Measurements from ENCODE around the gene GNAL. TPM values are rescaled to one million over a fixed set of nuclear protein-coding genes. Genes with fewer than 3 reads are reported as not detected.

Gene GNAL
- total RNA-seq, 4 donors from 2014 or later, result 13.3 to 22.0 (median 19.9) TPM

DNA sequence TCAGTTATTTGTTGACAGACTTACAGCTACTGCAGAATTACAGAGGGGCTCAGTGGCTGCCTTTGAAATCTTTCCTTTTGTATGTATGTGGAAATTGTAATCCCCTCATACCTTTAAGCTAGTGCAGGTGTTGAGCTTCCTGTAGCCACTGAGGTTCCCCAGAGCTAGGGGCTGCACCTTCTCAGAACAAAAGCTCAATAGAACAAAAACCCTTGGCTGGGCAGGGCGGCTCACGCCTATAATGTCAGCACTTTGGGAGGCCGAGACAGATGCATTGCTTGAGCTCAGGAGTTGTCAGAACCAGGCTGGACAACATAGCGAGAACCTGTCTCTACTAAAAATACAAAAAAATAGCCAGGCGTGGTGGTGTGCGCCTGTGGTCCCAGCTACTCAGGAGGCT is 120.8 kb downstream of the GNAL start:
- no peak overlapping the region for H3K4me3 ChIP-seq
- no peak for DNase-seq (ENCODE audit: extremely low spot score)
- no peaks in the 10 kb centered on the region for H3K27me3 ChIP-seq
- no peaks in the 10 kb centered on the region for H3K9me3 ChIP-seq
- WGBS, result 96% methylated on average over 5 of the region's 6 CpGs
- no peak overlapping the region for H3K27ac ChIP-seq (replicated peaks in 1 of 4)
- TF ChIP-seq POLR2A (IDR thresholded peaks at IDR 0.05; ENCODE audit: low read depth) (no peak), POLR2AphosphoS5 (IDR thresholded peaks at IDR 0.05) (no peak), EP300 (IDR thresholded peaks at IDR 0.05) (no peak)
- TF ChIP-seq, protein P1, sequence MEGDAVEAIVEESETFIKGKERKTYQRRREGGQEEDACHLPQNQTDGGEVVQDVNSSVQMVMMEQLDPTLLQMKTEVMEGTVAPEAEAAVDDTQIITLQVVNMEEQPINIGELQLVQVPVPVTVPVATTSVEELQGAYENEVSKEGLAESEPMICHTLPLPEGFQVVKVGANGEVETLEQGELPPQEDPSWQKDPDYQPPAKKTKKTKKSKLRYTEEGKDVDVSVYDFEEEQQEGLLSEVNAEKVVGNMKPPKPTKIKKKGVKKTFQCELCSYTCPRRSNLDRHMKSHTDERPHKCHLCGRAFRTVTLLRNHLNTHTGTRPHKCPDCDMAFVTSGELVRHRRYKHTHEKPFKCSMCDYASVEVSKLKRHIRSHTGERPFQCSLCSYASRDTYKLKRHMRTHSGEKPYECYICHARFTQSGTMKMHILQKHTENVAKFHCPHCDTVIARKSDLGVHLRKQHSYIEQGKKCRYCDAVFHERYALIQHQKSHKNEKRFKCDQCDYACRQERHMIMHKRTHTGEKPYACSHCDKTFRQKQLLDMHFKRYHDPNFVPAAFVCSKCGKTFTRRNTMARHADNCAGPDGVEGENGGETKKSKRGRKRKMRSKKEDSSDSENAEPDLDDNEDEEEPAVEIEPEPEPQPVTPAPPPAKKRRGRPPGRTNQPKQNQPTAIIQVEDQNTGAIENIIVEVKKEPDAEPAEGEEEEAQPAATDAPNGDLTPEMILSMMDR (IDR thresholded peaks at IDR 0.05), result no peak
- intact Hi-C loops (cut with DNase I), result no loop called here
- peaks cover 0 to 4% (median 0%) of the 10 kb centered on the region in 4 donors for H3K4me1 ChIP-seq
- no peaks in the 10 kb centered on the region for H3K36me3 ChIP-seq

DNA sequence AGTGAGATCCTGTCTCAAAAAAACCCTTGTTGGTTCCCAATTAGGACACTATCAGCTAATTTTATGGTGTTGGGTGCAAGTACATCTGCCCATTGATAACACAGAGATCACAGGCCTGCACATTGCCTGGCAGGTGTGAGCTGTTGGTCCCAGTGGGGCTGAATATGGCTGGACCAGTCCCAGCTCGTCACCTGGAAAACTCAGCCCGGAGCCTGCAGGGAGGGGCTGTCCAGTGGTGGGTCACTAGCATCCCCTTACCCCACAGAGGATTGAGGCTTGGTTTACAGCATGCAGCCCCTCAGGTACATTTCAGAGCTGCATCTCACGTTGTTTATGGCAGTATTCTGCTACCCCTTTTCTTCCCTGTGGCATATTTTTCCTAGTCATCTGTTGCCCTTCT is 121.3 kb downstream of the GNAL start:
- Histone ChIP-seq H3K9me3 (no peaks in the 10 kb centered on the region), H3K27me3 (no peaks in the 10 kb centered on the region), H3K36me3 (no peaks in the 10 kb centered on the region), H3K27ac (replicated peaks in 1 of 4) (no peak overlapping the region), H3K4me3 (no peak overlapping the region), H3K4me1 (peaks cover 0 to 4% (median 0%) of the 10 kb centered on the region in 4 donors)
- intact Hi-C loops (cut with DNase I), result no loop called here
- TF ChIP-seq POLR2A (IDR thresholded peaks at IDR 0.05; ENCODE audit: low read depth), result no peak
- TF ChIP-seq EP300 (IDR thresholded peaks at IDR 0.05), result no peak
- TF ChIP-seq, protein P1 (IDR thresholded peaks at IDR 0.05), result no peak
- TF ChIP-seq POLR2AphosphoS5 (IDR thresholded peaks at IDR 0.05), result no peak
- WGBS, result 89% methylated on average over 2 of the region's 3 CpGs
- DNase-seq (ENCODE audit: extremely low spot score), result no peak

DNA sequence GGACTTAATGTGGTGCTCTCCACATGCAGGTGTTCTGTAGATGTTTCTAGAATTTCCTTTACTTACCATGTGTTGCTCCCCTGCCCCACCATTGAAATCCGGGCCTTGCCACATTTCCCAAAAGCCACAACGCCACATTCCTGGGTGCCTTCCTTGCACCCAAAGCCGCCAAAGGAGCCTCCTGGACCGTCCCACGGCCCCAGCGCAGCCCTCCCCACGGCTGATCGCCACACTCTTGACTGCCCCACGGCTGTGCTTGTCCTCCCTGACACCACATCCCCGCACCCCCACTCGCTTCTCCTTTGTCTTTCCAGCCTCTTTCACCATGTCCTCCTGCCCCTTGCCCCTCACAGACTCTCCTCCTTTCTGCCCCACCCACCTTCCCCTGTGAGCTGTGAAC is 121.9 kb downstream of the GNAL start:
- 91% methylated on average over 11 of the region's 11 CpGs for WGBS
- Histone ChIP-seq H3K9me3 (no peaks in the 10 kb centered on the region), H3K4me1 (peaks cover 0 to 3% (median 0%) of the 10 kb centered on the region in 4 donors), H3K27ac (replicated peaks in 1 of 4) (no peak overlapping the region), H3K4me3 (no peak overlapping the region), H3K36me3 (no peaks in the 10 kb centered on the region), H3K27me3 (no peaks in the 10 kb centered on the region)
- no peak for DNase-seq (ENCODE audit: extremely low spot score)
- intact Hi-C loops (cut with DNase I), result no loop called here
- TF ChIP-seq, protein P1 (IDR thresholded peaks at IDR 0.05), result no peak
- TF ChIP-seq POLR2A (IDR thresholded peaks at IDR 0.05; ENCODE audit: low read depth) (no peak), EP300 (IDR thresholded peaks at IDR 0.05) (no peak), POLR2AphosphoS5 (IDR thresholded peaks at IDR 0.05) (no peak)

DNA sequence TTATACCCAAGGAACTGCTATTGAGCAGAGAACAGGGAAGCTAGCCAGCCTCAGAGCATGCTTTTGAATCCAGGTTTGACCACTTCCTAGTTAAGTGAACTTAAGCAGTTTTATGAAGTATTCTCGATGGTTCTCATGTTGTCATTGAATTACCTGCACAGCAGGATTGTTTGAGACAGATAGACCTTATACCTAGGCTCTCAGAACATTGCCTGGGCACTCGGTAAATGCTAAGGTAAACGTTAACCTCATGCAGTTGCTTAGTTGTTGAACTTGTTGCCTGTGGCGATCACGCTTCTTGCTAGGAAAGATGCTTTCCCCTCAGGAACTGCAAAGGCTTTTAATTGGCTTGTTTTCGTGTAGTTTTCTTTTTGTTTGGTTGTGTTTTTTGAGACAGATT is 128.2 kb downstream of the GNAL start:
- H3K27me3 ChIP-seq, result no peaks in the 10 kb centered on the region
- DNase-seq (ENCODE audit: extremely low spot score), result no peak
- no peaks in the 10 kb centered on the region for H3K4me1 ChIP-seq
- no peak overlapping the region for H3K27ac ChIP-seq (replicated peaks in 1 of 4)
- no peak overlapping the region for H3K4me3 ChIP-seq
- TF ChIP-seq POLR2AphosphoS5 (IDR thresholded peaks at IDR 0.05) (no peak), POLR2A (IDR thresholded peaks at IDR 0.05; ENCODE audit: low read depth) (no peak), EP300 (IDR thresholded peaks at IDR 0.05) (no peak)
- TF ChIP-seq, protein P1 (IDR thresholded peaks at IDR 0.05), result no peak
- WGBS, result 84% methylated on average over 6 of the region's 6 CpGs
- no peaks in the 10 kb centered on the region for H3K36me3 ChIP-seq
- intact Hi-C loops (cut with DNase I), result no loop called here
- H3K9me3 ChIP-seq, result peaks cover 0 to 5% (median 1%) of the 10 kb centered on the region in 4 donors
